GM18520 (cell line): ENCODE data around the gene OR10V1.
A peak's percentile ranks its signal among the peaks of the same experiment; 100 is the strongest.

Source experiments
- ATAC-seq: cut with Tn5 transposase; IDR thresholded peaks from one replicate; pipeline ENCODE4 v1.9.1; 2021; ENCODE audit not compliant: unreplicated experiment

OR10V1 gene

DNA sequence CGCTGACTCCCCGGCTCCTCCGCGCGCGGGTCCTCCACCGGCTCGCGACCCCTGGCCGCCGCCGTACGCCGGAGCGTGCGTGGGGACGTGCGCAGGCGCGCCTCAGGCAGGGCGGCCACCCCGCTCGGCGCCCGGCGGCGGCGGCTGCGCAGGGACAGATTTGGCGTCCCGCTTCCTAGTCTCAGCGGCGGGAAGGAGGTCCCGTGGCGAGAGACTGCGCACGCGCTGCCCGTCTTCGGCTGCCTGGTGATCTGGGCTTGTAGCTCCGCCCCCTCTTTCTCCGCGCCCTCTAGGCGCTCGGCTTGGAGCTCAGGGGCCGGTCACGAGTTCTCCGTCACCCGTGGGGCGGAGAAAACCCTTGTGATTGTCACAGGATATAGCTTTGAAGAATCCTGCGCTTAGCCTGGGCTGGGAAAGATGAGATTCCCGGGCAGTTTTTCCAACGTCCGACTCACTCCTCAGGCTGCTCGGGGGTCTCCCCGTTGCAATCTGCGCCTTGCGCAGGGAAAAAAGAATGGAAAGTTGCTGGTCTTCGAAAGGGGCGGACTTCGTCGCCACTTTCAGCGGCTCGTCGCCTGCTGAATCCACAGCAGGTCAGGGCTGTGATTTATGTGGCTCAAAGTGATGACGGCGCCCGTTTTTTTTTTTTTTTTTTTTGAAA is 44.6 kb downstream of the OR10V1 start, which contains the start of gene PATL1:
Gene PATL1 (minus strand): TSS at position 88 of the 661 bp plus-strand sequence. CDS start 142 bp downstream, outside the sequence.
- ATAC-seq, result peak; percentile 93

DNA sequence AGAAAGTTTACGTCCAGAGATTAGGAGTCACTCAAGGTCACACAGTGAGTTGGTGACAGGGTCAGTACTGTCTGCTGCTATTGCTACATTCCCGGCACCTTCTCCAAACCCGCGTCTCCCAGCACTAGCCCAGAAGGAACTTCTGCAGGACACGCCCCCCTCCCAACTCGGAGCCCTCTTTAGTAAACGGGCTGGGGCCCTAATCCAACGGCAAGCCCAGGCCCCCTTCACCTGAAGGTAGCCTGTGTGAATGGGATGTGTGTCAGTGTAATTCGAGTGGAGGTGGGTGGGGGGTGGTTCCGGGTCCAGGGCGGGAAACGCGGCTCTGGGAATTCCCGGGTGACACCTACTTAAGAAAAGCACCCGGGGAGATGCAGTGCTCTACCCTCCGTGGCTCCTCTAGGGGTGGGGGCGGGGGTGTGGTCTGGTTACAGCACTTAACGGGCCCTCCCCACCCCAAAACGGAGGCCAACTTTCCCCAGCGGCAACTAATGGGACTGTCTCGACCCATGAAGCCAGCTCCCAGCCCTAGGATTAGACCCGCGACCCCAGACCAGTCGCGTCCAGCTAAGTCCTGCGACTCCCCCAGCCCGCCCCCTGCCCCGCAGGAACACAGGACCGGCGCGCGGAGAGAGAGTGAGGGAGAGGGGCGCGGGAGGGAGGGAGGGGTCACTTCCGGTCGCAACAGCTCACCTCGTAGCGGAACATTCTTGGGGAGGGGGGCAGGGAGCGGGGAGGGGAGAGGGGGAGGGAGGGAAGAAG is 45.3 kb downstream of the OR10V1 start:
- no peak for ATAC-seq

DNA sequence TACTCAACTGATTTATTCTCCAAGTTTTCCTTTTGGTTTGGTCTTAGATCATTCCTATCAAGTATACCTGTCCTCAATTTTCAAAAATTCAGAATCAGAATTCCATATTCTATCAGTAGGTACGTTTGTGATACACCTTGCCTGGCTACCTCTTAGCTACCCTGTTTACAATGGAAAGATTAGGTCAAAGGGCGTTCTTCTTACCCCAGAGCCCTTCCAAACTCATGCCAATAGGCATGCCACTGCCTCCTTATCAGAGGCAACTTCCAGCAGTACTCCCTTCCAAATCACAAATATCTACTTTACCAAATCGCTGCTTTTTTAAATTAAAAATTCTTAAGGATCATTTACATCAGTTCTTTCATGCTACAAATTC is 45.8 kb downstream of the OR10V1 start:
- ATAC-seq, result no peak

DNA sequence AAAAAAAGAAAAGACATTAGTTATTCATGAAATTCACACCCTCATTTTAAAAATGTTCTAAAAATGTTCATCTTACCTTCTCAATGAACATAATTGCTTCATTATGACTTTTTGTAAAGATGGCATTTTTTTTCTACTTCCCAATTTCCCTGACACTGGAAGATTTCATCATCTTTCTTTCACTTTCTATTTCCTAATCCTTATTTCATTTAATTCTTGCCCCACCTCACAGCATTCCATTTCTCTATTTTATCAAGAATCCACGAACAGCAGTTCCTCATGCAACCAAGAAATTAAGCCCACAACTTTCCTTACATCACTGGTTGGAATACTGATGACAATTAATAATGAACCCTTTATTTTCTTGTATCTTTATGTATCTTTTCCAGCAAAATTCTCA is 46.7 kb downstream of the OR10V1 start:
- ATAC-seq, result no peak
